Mesothelial cell of epicardium (in vitro differentiated cells): Measurements from ENCODE around the gene MSRB2. TPM values are rescaled to one million over a fixed set of nuclear protein-coding genes. Genes with fewer than 3 reads are reported as not detected.
"Not testable (repeated sequence)": the region's sequence is repeated elsewhere in the genome, so short reads cannot be mapped to it uniquely, and the experiment has no call there.

Experiments
- DNase-seq, 2 experiments: peaks; one replicate each; pipeline ENCODE4 v3.0.0; 2021; ENCODE audit warnings: low spot score in 2 of 2; ENCODE audit not compliant: unreplicated experiment in 2 of 2
- H3K27ac Mint-ChIP-seq: 2 replicates; pipeline ENCODE4 v1.8.0; 2021; ENCODE audit warnings: mixed read lengths
- H3K27me3 Mint-ChIP-seq: 2 replicates; pipeline ENCODE4 v1.8.0; 2021; ENCODE audit warnings: low read depth, mixed read lengths
- H3K36me3 Mint-ChIP-seq: 2 replicates; pipeline ENCODE4 v1.8.0; 2021; ENCODE audit warnings: mixed read lengths
- H3K4me1 Mint-ChIP-seq: 2 replicates; pipeline ENCODE4 v1.8.0; 2021; ENCODE audit warnings: mixed read lengths
- H3K4me3 Mint-ChIP-seq: 2 replicates; pipeline ENCODE4 v1.8.0; 2021; ENCODE audit warnings: mild to moderate bottlenecking, moderate library complexity, mixed read lengths
- H3K9me3 Mint-ChIP-seq: 2 replicates; pipeline ENCODE4 v1.8.0; 2021; ENCODE audit warnings: mixed read lengths
- CTCF ChIP-seq: fragments of 200-600 bp; sonication (generic); IDR thresholded peaks from one replicate; pipeline ENCODE4 v1.5.0; 2021; ENCODE audit warnings: antibody characterized with exemption; ENCODE audit not compliant: unreplicated experiment
- total RNA-seq: library from RNA; stranded (reverse); gene quantifications from 3 replicates; pipeline ENCODE4 v1.2.1, GENCODE V29; 2021

The MSRB2 gene
- total RNA-seq, 1 donor from 2014 or later: 33.9 TPM

- H3K36me3 Mint-ChIP-seq: no peaks in the 10 kb centered on the region
- H3K27ac Mint-ChIP-seq: no peak overlapping the region
- H3K27me3 Mint-ChIP-seq: no peaks in the 10 kb centered on the region
- DNase-seq: no peak
- H3K4me1 Mint-ChIP-seq: peaks cover 29% of the 10 kb centered on the region
- no peak for TF ChIP-seq CTCF
- H3K4me3 Mint-ChIP-seq: no peak overlapping the region
- no peaks in the 10 kb centered on the region for H3K9me3 Mint-ChIP-seq
Observed at GRCh38 chr10:23067337-23067736, 28.0 kb upstream of the MSRB2 start.

- peaks cover 26% of the 10 kb centered on the region for H3K4me1 Mint-ChIP-seq
- H3K4me3 Mint-ChIP-seq: no peak overlapping the region
- no peaks in the 10 kb centered on the region for H3K27me3 Mint-ChIP-seq
- TF ChIP-seq CTCF: peak; percentile 84
- no peak overlapping the region for H3K27ac Mint-ChIP-seq
- peak; percentile 64 to 81 for DNase-seq
- H3K9me3 Mint-ChIP-seq: no peaks in the 10 kb centered on the region
- no peaks in the 10 kb centered on the region for H3K36me3 Mint-ChIP-seq
Observed at GRCh38 chr10:23067939-23068775, 27.2 kb upstream of the MSRB2 start.

DNA sequence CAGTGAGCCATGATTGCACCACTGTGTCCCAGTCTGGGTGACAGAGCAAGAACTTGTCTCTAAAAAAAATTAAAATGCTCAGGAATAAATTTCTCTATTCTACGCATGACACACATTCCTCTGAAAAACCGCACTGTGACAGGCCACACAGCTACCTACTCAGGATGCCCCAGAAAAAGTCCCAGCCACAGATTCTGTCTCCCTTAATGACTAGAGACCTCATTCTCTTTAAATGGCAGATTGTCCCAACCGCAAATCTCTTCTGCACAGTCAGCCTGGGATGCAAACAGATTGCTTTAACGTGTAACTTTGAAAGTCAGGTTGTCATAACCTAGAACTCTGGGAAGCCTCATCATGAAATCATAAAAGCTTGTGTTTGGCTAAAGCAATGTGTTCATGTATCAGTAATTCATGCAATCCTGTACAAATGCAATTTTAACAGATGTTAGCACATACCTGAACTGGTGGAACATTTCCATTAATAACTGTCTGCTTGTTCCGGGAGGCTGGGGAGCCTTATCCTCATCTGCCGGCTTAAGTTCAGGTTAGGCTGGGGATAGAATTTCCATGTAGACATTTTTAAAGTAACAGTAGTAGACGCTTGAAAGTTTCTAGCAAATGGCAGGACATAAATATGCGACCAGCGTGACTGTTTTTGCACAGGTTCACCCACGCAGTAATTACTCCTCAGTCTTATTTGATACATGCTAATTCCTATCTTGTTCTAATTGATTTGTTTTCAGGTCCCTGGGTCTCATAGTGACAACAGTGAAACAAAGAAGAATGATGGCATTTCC, 26.2 kb upstream of the MSRB2 start:
- peaks cover 19% of the 10 kb centered on the region for H3K4me1 Mint-ChIP-seq
- no peaks in the 10 kb centered on the region for H3K36me3 Mint-ChIP-seq
- TF ChIP-seq CTCF: no peak
- no peak overlapping the region for H3K27ac Mint-ChIP-seq
- H3K9me3 Mint-ChIP-seq: no peaks in the 10 kb centered on the region
- DNase-seq: no peak
- no peak overlapping the region for H3K4me3 Mint-ChIP-seq
- H3K27me3 Mint-ChIP-seq: no peaks in the 10 kb centered on the region

GRCh38 chr10:23070092-23070912, 25.1 kb upstream of the MSRB2 start:
- DNase-seq, H3K4me3 Mint-ChIP-seq, H3K9me3 Mint-ChIP-seq, H3K27me3 Mint-ChIP-seq, H3K27ac Mint-ChIP-seq, H3K36me3 Mint-ChIP-seq: not testable (repeated sequence)
- H3K4me1 Mint-ChIP-seq: peaks cover 17% of the 10 kb centered on the region

DNA sequence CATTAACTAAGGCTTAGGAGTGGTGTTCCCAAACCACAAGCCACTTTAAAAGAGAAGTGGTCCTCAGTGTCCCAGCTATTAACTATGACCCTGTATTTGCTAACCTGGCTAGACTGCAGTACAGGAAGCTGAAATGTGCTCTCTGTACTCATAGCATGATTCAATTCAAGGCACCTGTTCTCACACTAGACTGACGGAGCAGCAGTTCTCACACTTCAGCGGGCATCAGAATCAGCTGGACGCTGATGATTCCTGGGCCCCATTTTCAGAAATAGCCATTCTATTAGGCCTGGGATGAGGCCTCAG, 24.5 kb upstream of the MSRB2 start:
- H3K4me3 Mint-ChIP-seq: no peak overlapping the region
- no peak overlapping the region for H3K27ac Mint-ChIP-seq
- no peaks in the 10 kb centered on the region for H3K36me3 Mint-ChIP-seq
- DNase-seq: no peak
- peaks cover 12% of the 10 kb centered on the region for H3K4me1 Mint-ChIP-seq
- no peak for TF ChIP-seq CTCF
- peaks cover 3% of the 10 kb centered on the region for H3K9me3 Mint-ChIP-seq
- H3K27me3 Mint-ChIP-seq: no peaks in the 10 kb centered on the region

DNA sequence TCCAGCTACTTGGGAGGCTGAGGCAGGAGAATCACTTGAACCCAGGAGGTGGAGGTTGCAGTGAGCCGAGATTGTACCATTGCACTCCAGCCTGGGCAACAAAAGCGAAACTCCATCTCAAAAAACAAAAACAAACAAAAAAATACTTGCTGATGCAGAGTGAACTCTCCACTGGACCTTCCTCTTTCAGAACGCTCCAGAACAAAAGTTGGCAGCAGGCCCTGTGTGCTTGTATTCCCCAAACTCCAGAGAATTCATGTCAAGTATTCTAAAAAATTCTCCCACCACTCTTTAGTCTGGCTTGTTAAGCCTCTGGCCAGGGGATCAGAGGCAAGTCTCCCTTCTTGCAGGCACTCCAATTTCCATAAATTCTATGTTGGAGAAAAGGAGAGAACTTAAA, 22.8 kb upstream of the MSRB2 start:
- Mint-ChIP-seq H3K4me1 (peaks cover 10% of the 10 kb centered on the region), H3K9me3 (peaks cover 14% of the 10 kb centered on the region)
- not testable (repeated sequence) for H3K27ac Mint-ChIP-seq, H3K27me3 Mint-ChIP-seq, H3K36me3 Mint-ChIP-seq, H3K4me3 Mint-ChIP-seq, DNase-seq
